GM12878 (cell line): Measurements from ENCODE around the gene ACSL1. TPM values are rescaled to one million over a fixed set of nuclear protein-coding genes. Genes with fewer than 3 reads are reported as not detected.

Source experiments
- ATAC-seq: fragments of 200-7000 bp; cut with Tn5 transposase; 3 replicates; pipeline ENCODE4 v1.9.1; 2020; ENCODE audit warnings: mild to moderate bottlenecking, moderate library complexity
- BruUV-seq: library from RNA; stranded (reverse); fragments of 400-500 nt; replicated peaks from 2 replicates; lab custom pipeline; 2021; lab: Mats Ljungman, UMichigan
- CTCF ChIA-PET: fragments of 300-600 bp; sonication (Branson Sonifier 250); formaldehyde crosslinking; extraction: SDS; loops from one replicate; lab custom pipeline; 2021; ENCODE audit warnings: inconsistent platforms; lab: Yijun Ruan, JAX
- POLR2A ChIA-PET: fragments of 350-600 bp; formaldehyde crosslinking; extraction: SDS; loops from one replicate; lab custom pipeline; 2021; ENCODE audit warnings: inconsistent platforms; lab: Charles Lee
- RAD21 ChIA-PET: fragments of 300-600 bp; sonication (Branson Sonifier 250); formaldehyde crosslinking; loops from one replicate; lab custom pipeline; 2023; ENCODE audit warnings: antibody characterized with exemption; ENCODE audit not compliant: unreplicated experiment; lab: Charles Lee
- SMC1A ChIA-PET: fragments of 300-600 bp; sonication (Branson Sonifier 250); formaldehyde crosslinking; loops from one replicate; lab custom pipeline; 2023; ENCODE audit not compliant: unreplicated experiment, uncharacterized antibody; lab: Charles Lee
- DNase-seq: peaks from one replicate; pipeline ENCODE4 v3.0.0-alpha.2; 2011; ENCODE audit warnings: low read depth, low spot score
- FAIRE-seq: peaks from 3 replicates; lab custom pipeline; 2011; peaks lifted over from hg19 to GRCh38; lab: Jason Lieb, UNC
- H2AFZ ChIP-seq: 2 replicates; pipeline ENCODE4 v1.6.0; 2011; ENCODE audit warnings: low read depth, low read length, control low read depth; ENCODE audit not compliant: control insufficient read depth
- H3K27ac ChIP-seq: 2 replicates; pipeline ENCODE4 v1.5.1; 2011; ENCODE audit warnings: control low read depth; ENCODE audit not compliant: control insufficient read depth, insufficient read depth
- H3K27me3 ChIP-seq, 2 experiments: replicated peaks in 1 of 2; 2 replicates each; pipeline versions ENCODE4 v1.6.0 to v1.6.1; 2011; ENCODE audit warnings: low read length in 1 of 2; ENCODE audit not compliant: control insufficient read depth in 2 of 2, insufficient read depth in 2 of 2
- H3K36me3 ChIP-seq, 2 experiments: 2 replicates each; pipeline ENCODE4 v1.5.1; 2011; ENCODE audit warnings: low read length in 1 of 2; ENCODE audit not compliant: control insufficient read depth in 2 of 2, insufficient read depth in 2 of 2
- H3K4me1 ChIP-seq: 2 replicates; pipeline ENCODE4 v1.6.1; 2011; ENCODE audit warnings: mild to moderate bottlenecking, low read length, moderate library complexity, mixed read lengths; ENCODE audit not compliant: control insufficient read depth, insufficient read depth
- H3K4me2 ChIP-seq: 2 replicates; pipeline ENCODE4 v1.6.0; 2011; ENCODE audit warnings: control low read depth; ENCODE audit not compliant: control insufficient read depth, insufficient read depth
- H3K4me3 ChIP-seq: fragments of 200-600 bp; sonication (generic); 2 replicates; pipeline ENCODE4 v1.5.1; 2016
- H3K79me2 ChIP-seq: 2 replicates; pipeline ENCODE4 v1.6.0; 2011; ENCODE audit warnings: low read length; ENCODE audit not compliant: control insufficient read depth, insufficient read depth
- H3K9ac ChIP-seq: 2 replicates; pipeline ENCODE4 v1.8.0; 2011; ENCODE audit warnings: low read length, control low read depth, mixed read lengths; ENCODE audit not compliant: control insufficient read depth, insufficient read depth
- H3K9me3 ChIP-seq: replicated peaks from 3 replicates; pipeline ENCODE4 v1.5.1; 2011; ENCODE audit warnings: mild to moderate bottlenecking, low read length; ENCODE audit not compliant: control insufficient read depth, insufficient read depth
- H4K20me1 ChIP-seq: 2 replicates; pipeline ENCODE4 v1.6.0; 2011; ENCODE audit not compliant: control insufficient read depth, insufficient read depth
- E2F8 ChIP-seq: fragments of 450-650 bp; IDR thresholded peaks from 2 replicates; pipeline ENCODE4 v1.6.1; 2018; ENCODE audit warnings: mild to moderate bottlenecking, low read depth, moderate library complexity; ENCODE audit not compliant: partially characterized antibody
- EED ChIP-seq: sonication (generic); IDR thresholded peaks from 2 replicates; pipeline ENCODE4 v1.6.1; 2016; ENCODE audit warnings: antibody characterized with exemption, low read depth
- USF1 ChIP-seq: IDR thresholded peaks from 2 replicates; pipeline ENCODE4 v1.6.1; 2011; ENCODE audit warnings: borderline replicate concordance, low read depth, mild to moderate bottlenecking, moderate library complexity, mixed read lengths, low read length; ENCODE audit not compliant: insufficient read depth; ENCODE audit errors: extremely low read length
- WRNIP1 ChIP-seq: IDR thresholded peaks from 2 replicates; pipeline ENCODE4 v1.6.1; 2011; ENCODE audit warnings: low read depth, low read length, improper control_type of control experiment, borderline replicate concordance
- ZNF622 ChIP-seq: fragments of 450-650 bp; IDR thresholded peaks from 2 replicates; pipeline ENCODE4 v1.6.1; 2017; ENCODE audit warnings: mild to moderate bottlenecking, inconsistent platforms
- ZNF687 ChIP-seq: fragments of 450-650 bp; IDR thresholded peaks from 2 replicates; pipeline ENCODE4 v1.6.1; 2017; ENCODE audit warnings: mild to moderate bottlenecking, moderate library complexity
- WGBS: methylation state at CpG from one replicate; pipeline ENCODE4 v1.1.6; 2016; ENCODE audit warnings: low lambda C conversion rate; ENCODE audit not compliant: insufficient replicate concordance, insufficient coverage; ENCODE audit errors: missing lambda C conversion rate; 5-methylcytosine and 5-hydroxymethylcytosine counted together
- in situ Hi-C: fragments of 300-500 bp; cut with MboI; formaldehyde crosslinking; loops from 9 replicates; pipeline ENCODE4 v1.14.3; 2018; ENCODE audit warnings: mixed read lengths
- intact Hi-C: fragments of 100-400 bp; cut with micrococcal nuclease; formaldehyde crosslinking; loops from one replicate; pipeline ENCODE4 v1.14.2; 2022; ENCODE audit not compliant: unreplicated experiment
- polyA plus RNA-seq, 11 experiments: library from polyadenylated mRNA; depleted of rRNA in 4 of 11; unstranded in 6 of 11; stranded (reverse) in 5 of 11; fragments of >200 nt; fragmentation: Nextera tagmentation in 4 of 11; fragmentation: Illumina TruSeq in 1 of 11; extraction: Ambion mirVana in 4 of 11; extraction: Trizol in 1 of 11; gene quantifications; 1 replicate in 1 of 11; 2 replicates in 10 of 11; pipeline versions ENCODE4 v1.2.1 to v1.2.3, GENCODE V29; 2011 to 2016; ENCODE audit warnings: inconsistent platforms in 2 of 11, missing spikeins in 2 of 11, low read depth in 1 of 11
- total RNA-seq, 4 experiments: library from RNA; depleted of rRNA in 3 of 4; stranded (reverse); fragments of >200 nt in 3 of 4; fragmentation: Illumina TruSeq in 1 of 4; extraction: Trizol in 1 of 4; gene quantifications; 2 replicates each; pipeline versions ENCODE4 v1.2.1 to v1.2.3, GENCODE V29; 2013 to 2021

Gene ACSL1
- total and polyA plus RNA-seq, 10 of the 15 experiments (the other 5 are each of a cell fraction or from before 2014, with no cell fraction given): 30.7 to 68.1 (median 58.7) TPM

- FAIRE-seq: no peak
- ChIA-PET CTCF (interaction anchor here (0.9 to 1.4 kb wide), 2 partner anchors 11 to 108 kb away, joined by 3 to 4 read pairs; no protein-coding TSS in a partner anchor), POLR2A (no interaction called here)
Observed at GRCh38 chr4:184795214-184795844, 30.4 kb downstream of the ACSL1 start.

More at GRCh38 chr4:184795214-184795844, 30.4 kb downstream of the ACSL1 start:
- peaks cover 17% of the 10 kb centered on the region for H3K79me2 ChIP-seq
- no TSS peak for BruUV-seq
- no peak overlapping the region for H3K4me2 ChIP-seq
- H3K36me3 ChIP-seq: peaks cover 18 to 20% of the 10 kb centered on the region in 2 experiments; a peak in 3 of 4 replicates
- H4K20me1 ChIP-seq: 0 out of 2 replicates have a peak, but pooled peaks cover 6% of the 10 kb centered on the region
- H2AFZ ChIP-seq: no peak overlapping the region
- intact Hi-C loops: no loop called here
- WGBS: 76% methylated on average over 9 of the region's 9 CpGs
- in situ Hi-C loops: no loop called here
- ATAC-seq (no peak), DNase-seq (no peak)
- no peak overlapping the region for H3K27ac ChIP-seq
- H3K9me3 ChIP-seq: no peaks in the 10 kb centered on the region
- H3K4me3 ChIP-seq: no peak overlapping the region
- ChIA-PET SMC1A (interaction anchor here (0.9 to 2.1 kb wide), 3 partner anchors 20 to 129 kb away, joined by 3 to 4 read pairs (median 3); no protein-coding TSS in a partner anchor), RAD21 (no interaction called here)
- H3K9ac ChIP-seq: no peak overlapping the region
- no peaks in the 10 kb centered on the region for H3K27me3 ChIP-seq
- TF ChIP-seq USF1 (no peak), ZNF622 (no peak), EED (no peak), E2F8 (no peak), WRNIP1 (no peak), ZNF687 (no peak)
- H3K4me1 ChIP-seq: peaks cover 15% of the 10 kb centered on the region
